GM19238 (cell line): ENCODE data around the gene ISG15.
"Not testable (repeated sequence)": the region's sequence is repeated elsewhere in the genome, so short reads cannot be mapped to it uniquely, and the experiment has no call there.

Source experiments
- DNase-seq: peaks from one replicate; pipeline ENCODE4 v3.0.0; 2011; ENCODE audit warnings: low spot score; ENCODE audit not compliant: insufficient read length

Gene ISG15

DNA sequence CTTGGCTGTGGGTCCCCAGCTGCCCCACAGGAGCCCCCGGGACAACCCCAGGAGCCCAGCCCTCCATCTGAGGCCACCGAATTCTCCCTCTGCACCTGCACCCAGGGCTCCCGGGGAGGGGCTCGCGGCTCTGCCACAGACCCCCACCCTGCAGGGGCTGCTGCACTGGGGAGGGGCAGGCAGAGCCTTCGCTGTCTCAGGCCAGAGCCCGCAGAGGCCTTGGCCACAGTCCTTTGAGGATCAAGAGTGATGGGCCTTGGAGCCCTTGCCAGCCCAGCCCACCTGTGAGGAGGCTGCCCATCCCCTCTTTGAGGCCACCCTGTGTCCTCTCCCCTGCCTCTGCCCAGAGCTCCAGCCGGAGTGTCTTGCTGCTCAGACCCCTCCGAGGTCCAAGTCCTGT is 37.9 kb upstream of the ISG15 start:
- DNase-seq, result no peak

DNA sequence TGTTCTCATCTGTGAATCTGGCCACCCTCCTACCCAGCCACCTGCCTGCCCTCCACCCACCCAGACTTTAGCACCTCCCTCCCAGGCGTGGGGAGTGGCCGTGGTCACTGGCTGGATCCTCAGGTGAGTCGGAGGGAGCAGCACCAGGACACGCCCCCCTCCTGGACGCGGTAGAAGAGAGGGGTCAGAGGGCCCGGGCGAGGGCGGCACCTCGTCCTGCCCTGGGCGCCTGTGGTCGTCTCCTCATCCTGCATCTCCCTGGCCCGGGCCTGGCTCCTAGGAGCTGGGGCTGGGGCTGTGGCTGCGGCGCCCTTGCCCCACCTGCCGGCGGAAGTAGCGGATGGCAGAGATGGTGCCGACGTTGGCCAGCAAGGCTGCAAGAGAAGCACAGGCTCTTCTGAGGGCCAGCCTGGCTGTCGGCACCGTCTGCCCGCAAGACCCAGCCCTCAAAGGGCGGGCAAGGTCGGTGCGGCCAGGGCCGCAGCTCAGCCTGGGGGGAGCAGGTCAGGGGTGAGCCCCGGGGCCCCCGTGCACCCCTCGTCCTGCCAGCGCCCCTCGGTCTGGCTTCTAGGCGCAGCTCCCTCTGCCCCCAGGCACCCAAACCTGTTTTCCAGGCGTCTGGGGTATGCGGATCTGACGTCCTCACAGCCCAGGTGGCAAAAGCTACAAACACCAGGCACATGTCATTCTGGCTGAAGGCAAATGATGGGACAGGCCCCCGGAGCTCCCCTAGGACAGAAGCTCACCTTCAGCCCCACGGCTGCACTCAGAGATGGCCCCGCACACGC is 37.2 kb upstream of the ISG15 start:
- DNase-seq, result peak; percentile 91

DNA sequence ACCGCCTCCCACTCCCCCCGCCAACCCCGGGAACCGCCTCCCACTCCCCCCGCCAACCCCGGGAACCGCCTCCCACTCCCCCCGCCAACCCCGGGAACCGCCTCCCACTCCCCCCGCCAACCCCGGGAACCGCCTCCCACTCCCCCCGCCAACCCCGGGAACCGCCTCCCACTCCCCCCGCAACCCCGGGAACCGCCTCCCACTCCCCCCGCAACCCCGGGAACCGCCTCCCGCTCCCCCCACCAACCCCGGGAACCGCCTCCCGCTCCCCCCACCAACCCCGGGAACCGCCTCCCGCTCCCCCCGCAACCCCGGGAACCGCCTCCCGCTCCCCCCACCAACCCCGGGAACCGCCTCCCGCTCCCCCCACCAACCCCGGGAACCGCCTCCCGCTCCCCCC is 36.5 kb upstream of the ISG15 start:
- not testable (repeated sequence) for DNase-seq

DNA sequence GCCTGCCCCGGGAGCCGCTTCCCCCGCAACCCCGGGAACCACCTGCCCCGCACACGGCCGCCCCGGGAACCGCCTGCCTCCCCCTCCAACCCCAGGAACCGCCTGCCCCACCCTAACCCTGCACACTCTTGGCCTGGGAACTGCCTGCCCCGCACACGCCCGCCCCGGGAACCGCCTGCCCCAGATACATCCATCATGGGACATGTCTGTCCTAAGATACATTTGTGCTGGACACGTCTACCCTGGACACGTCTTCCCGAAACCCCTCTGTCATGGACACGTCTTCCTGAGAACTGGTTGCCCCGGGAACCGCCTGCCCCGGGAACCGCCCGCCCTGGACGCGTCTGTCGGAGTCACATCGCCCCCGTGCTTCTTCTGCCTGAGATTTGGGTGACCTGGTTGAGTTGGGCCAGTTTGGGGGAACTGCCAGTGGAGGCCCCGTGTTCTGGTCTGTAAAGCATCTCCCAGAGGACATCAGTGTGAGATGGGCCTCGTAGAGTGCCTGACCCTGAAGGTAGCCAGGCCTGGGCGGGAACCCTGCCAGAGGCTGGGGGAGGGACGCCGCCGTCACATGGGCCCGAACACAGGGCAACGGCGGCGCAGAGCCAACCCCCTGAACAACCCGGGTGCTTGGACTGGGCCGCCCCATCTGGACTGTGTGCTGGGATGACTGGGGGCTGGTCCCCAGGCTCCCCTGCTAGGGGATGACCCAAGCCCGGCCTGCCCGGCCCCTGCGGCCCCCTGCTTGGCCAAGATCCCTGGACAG is 35.0 kb upstream of the ISG15 start:
- no peak for DNase-seq

DNA sequence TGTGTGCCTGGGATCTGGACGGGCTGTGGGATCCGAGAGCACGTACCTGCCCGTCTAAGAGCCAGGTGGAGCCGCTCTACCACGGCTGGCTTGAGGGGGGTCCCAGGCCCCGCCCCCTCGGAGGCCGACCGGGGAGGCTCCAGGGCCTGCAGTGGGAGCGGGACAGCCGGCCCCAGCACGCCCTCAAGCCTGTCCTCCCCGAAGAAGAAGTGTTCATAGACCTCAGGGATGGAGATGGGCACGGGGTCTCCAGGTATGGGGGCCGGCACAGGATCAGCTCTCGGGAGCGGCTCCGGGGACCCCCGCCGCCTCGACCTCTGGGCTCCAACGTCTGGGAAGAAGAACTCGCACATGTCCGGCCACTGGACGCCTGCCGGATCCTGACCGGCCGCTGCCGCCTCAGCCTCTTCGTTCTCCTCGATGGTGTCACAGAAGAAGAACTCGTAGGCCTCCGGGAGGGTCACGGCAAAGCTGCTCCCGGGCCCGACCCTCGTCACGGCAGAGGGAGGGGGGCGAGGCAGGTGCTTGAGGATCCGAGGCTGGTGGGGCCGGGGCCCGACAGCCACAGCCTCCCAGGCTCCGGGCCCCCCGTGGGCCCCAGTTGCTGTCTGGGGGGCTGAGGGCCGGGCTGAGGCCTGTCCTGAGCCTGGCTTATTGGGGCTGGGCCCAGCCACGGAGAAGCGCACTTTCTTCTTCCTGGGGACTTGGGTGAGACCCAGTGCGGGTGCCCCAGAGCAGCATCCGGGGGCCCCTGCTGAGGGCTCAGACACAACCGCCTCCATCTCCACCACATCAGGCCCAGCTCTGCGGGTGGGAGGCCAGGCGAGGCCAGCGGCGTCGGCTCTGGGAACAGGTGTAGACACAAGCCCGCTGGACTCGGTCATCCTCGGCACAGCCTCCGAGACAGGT is 34.2 kb upstream of the ISG15 start:
- no peak for DNase-seq

DNA sequence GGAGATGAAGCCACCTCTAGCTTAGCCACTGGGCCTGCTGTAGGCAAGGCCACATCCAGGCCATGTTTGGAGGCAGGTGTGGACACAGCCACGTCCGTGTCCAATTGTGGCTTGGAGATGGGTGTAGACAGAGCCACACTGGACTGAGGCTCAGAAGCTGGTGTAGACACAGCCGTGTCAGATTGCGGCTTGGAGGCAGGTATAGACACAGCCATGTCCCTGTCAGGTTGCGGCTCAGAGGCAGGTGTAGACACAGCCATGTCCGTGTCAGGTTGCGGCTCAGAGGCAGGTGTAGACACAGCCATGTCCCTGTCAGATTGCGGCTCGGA is 33.6 kb upstream of the ISG15 start:
- no peak for DNase-seq

DNA sequence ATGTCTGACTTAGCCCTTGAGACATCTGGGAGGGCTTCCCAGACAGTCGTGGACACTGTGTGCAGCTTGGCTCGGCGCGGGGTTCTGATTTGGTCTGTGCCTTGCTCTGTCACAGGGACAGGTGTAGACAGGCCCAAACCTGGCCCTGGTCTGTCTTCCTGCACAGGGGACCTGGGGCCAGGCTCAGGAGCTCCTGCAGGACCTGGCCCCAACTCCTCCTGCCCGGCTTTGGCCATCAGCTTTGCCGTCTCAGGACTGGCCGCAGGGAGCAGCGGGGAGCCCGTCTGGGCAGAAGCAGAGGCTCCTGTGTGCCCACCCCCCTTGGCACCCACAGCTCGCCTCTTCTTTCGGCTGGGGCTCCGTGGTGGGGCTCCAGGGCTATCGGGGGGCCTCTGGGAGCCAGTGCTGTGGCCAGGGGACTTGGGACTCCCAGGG is 33.1 kb upstream of the ISG15 start:
- DNase-seq, result no peak

DNA sequence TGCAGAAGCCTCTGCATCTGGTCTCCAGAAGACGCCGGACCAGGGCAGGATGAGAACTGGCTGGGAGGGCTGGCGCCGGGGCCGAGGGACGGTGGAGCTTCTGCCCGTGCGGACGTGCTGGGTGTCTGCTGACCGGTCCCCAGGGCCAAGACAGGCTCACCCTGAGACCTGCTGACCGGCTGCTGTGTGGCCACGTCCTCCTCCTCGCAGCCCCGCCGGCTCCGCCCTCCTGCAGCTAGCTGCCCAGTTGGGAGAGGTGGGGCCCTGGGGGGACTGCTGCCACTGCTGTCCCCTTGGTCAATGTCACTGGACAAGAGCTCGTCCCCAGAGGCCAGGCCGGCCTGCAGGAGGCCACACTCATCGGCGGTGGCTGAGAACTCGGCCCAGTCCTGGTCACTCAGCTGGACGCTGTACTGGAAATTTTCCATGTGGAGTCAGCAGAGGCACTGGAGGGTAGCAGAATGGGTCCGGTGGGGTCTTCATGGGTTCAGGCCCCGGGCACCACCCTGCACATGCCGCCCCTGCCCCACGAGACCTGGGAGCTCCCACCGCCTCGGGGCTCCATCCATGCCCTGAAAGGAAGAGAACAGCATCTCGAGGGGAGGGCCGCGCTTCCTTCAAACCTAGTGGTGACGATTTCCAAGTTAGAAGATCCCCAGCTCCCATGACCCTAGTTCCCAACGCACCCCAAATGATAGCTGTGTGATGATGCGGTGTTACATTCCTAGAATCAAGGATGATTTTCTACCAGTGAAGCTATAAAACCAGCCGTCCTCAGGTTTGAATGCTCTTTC is 32.5 kb upstream of the ISG15 start:
- no peak for DNase-seq

DNA sequence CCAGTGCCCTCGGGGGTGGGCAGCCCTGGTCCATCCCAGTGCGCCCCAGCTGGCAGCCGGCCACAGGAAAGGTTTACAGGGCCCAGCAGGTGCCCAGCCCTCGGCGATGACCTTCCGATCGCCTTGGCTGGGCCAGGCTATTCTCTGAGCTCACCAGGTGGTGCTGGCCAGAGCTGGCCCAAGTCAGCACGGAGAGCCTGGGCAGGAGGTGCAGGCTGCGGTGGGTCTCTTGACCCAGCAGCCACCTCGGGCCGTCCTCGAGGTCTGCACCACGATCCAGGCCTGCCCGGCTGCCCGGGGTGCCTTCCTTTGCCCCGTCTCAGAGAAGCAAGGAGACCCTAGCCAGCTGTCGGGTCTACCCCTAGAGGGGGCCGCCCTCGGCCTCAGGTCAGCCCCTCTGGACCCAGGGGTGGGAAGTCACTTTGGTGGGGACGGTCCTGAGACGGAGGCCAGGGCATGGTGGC is 31.8 kb upstream of the ISG15 start:
- DNase-seq, result no peak

DNA sequence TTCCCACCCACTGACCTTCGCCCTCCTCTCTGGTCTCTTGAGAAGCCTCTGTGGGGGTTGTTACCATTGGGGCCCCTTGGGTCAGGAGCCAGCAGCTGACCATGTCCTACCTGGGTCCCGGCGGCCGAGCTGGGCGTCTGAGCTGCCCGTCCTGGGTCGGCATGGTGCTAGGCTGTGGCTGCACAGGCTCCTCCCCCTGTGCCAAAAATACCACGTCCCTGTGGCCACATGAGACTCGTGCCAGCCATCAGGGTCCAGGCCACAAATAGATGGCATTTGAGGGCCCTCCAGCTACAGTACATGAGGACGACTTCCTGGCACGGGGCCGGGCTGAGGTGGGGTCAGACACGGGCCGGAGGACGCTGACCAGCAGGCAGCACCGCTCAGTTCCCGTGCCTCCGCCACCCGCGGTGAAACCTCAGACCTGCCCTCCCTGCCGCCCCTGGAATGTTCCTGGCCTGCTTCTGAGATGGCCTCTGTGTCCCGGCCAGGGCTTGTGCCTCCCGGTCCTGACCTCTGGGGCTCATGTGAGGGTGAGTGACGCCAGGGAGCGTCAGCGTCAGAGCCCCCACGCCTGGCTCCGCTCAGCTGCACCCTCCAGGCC is 31.2 kb upstream of the ISG15 start, which contains the start of gene PERM1:
PERM1 (minus strand) TSS at position 139 of the 604 bp plus-strand sequence. CDS start 1,064 bp downstream, outside the sequence.
- DNase-seq, result no peak

DNA sequence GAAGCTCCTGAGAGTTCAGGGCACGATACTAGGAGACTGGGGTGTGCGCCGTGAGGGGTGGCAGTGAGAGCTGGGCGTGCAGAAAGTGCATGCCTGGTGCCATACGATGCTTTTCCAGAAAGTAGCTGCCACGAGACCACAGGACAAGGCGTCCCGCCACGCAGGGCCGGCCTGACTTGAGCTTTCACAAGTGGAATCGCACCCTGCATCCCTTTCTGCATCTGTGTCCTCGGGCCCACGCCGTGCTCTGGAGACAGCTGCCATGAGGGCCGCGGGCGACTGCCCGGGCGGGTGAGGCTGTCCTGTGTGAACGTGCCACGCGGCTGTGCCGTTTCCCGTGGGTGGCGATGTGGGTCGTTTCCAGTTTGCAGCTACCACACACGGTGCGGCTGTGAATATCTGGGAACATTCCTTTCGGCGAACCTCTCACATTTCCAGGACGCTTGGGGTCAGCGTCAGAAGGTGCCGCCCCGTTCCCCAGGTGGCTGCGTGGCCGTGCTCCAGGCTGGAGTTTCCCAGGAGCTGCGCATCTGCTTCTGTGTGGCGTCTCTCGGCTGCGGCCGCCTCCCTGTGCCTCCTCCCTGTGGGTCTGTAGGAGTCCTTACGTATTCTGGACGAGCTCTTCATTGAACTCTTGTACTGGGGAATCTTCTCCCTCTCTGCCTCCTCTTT is 30.4 kb upstream of the ISG15 start:
- no peak for DNase-seq

DNA sequence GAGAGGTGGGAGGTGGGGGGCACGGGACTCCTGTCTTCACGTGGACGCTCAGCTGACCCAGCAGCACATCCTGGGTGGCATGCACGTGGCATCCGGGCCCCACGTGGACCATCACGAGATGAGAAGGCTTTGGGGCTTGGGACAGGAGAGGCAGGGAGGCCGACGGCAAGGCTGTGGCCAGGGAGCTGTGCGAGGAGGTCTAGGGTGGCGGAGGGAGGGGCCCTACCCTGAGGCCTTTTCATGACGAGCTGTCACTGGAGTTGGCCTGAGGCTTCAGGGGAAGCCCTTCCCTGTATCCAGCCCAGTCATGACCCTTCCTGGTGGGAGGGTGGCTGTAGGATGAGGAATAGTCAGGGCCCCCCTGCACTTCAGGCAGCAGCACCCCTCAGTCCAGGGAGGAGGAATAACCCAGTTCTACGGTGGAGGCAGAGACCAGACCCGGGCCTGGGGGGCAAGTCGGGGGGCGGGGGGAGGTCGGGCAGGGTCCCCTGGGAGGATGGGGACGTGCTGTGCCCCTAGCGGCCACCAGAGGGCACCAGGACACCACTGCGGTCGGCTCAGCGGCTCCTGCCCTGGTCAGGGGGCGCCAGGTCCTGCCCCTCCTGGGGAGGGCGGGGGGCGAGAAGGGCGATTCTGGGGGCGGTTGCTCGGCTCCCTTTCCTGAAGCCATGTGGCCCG is 29.4 kb upstream of the ISG15 start:
- peak; percentile 84 for DNase-seq

DNA sequence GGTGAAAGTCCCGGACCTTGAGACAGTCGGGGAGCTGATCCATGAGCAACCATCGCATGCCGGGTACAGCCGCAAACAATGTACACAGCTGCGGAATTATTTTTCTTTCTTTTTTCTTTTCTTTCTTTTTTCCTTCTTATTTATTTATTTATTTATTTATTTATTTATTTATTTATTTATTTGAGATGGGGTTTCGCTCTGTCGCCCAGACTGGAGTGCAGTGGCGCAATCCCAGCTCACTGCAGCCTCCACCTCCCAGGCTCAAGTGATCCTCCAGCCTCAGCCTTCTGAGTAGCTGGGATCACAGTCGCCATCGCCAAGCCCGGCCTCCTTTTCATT is 28.9 kb upstream of the ISG15 start:
- DNase-seq, result no peak

DNA sequence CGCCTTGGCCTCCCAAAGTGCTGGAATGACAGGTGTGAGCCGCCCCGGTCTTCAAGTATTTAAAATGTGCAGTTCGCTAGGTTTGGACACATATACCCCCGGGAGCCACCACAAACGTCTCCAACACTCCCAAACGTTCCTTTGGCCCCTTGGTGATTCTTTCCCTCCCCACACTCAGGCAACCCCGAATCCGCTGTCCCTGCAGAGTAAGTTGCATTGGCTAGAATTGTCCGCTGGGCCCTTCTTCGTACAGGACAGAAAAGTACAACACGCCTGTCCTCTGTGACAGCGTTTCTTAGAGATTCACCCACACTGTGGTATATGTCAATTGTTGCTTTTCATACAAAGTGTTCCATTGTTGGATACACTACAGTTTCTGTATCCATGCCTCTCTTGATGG is 28.2 kb upstream of the ISG15 start:
- DNase-seq, result no peak

DNA sequence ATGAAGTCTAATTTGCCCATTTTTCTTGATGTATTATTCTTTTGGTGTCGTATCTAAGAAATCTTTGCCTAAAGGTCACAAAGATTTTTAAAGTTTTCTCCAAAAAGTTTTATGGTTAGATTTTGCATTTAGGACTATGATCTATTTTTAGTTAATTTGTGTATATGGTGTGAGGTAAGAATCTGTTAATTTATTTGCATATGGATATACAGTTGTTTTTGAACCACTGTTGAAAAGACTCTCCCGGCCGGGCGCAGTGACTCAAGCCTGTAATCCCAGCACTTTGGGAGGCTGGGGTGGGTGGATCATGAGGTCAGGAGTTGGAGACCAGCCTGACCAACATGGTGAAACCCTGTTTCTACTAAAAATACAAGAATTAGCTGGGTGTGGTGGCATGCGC is 25.2 kb upstream of the ISG15 start:
- DNase-seq, result not testable (repeated sequence)

DNA sequence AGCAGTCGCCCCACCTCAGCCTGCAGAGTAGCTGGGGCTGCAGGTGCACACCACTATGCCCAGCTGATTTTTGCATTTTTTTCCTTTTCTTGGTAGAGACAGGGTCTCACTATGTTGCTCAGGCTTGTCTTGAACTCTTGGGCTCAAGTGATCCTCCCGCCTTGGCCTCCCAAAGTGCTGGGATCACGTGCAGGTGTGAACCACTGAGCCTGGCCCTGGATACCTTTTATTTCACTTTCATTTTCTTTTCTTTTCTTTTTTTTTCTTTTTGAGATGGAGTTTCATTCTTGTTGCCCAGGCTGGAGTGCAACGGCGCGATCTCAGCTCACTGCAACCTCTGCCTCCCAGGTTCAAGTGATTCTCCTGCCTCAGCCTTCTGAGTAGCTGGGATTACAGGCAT is 22.0 kb upstream of the ISG15 start:
- DNase-seq, result not testable (repeated sequence)

DNA sequence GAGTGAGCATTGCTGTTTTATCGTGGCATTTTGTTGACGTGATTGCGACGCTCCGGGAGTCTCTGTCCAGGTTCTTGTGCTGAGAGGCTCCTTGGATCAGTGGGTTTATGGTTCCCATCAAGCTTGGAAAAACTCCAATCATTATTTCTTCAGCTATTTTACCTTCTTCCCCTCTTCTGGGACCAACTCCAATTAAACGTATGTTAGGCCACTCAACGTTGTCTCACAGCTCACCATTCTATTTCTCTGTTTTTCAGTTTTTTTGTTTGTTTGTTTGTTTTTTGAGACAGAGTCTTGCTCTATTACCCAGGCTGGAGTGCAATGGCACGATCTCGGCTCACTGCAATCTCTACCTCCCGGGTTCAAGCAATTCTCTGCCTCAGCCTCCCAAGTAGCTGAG is 21.4 kb upstream of the ISG15 start:
- DNase-seq, result no peak

DNA sequence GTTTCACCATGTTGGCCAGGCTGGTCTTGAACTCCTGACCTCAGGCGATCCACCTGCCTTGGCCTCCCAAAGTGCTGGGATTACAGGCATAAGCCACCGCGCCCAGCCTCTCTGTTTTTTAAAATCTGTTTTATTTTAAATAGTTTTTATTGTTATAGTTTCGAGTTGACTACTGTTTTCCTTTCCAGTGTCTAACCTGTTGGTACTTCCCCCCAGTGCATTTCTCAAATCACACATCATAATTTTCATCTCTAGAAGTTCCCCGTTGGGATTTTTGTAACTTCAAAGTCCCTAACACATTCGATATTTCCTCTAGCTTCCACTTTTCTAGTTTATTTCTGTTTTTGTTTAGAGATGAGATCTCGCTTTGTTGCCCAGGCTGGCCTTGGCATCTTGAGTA is 20.9 kb upstream of the ISG15 start:
- DNase-seq, result no peak

DNA sequence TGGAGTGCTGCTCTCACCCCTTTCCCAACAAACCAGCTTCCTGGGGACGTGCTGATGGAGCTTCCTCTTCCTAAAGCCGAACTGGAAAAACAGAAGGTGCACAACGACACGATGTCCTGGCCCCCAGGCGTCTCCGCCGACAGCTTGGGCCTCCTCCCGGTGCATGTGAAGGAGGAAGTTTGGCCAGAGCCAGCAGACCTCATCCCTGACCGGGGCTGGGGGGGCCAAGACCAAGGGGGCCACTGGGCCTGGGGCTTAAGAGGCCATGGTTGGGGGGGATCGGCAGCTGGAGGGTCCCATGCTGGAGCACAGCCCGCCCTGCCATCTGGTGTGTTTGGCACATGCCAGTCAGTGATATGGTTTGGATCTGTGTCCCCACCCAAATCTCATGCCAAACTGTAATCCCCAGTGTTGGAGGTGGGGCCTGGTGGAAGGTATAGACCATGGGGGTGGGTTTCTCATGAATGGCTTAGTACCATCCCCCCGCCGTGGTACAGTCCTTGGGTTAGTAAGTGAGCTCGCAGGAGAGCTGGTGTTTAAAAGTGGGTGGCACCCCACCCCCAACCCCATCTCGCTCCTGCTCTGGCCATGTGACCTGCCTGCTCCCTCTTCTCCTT is 19.8 kb upstream of the ISG15 start:
- DNase-seq, result no peak
